CD14-positive monocyte (primary cell): Measurements from ENCODE around the gene VSTM4. TPM values are rescaled to one million over a fixed set of nuclear protein-coding genes. Genes with fewer than 3 reads are reported as not detected.

ENCODE experiments used
- DNase-seq, 3 donors: peaks; one replicate each; pipeline ENCODE4 v3.0.0-alpha.2; 2011 to 2022
- H2AFZ ChIP-seq: 2 replicates; pipeline ENCODE4 v1.6.0; 2012; ENCODE audit warnings: mild to moderate bottlenecking, low read depth, low read length, inconsistent platforms; ENCODE audit not compliant: insufficient read depth, poor library complexity, severe bottlenecking
- H3K27ac ChIP-seq, 2 donors: 1 replicate in 1 of 2; 2 replicates in 1 of 2; pipeline ENCODE4 v1.5.1; 2012 to 2013; ENCODE audit warnings: low read length in 2 of 2, control low read depth in 1 of 2, inconsistent platforms in 1 of 2, low read depth in 1 of 2, mild to moderate bottlenecking in 1 of 2
- H3K27me3 ChIP-seq, 2 donors: one replicate each; pipeline versions ENCODE4 v1.6.0 to v1.6.1; 2011 to 2013; ENCODE audit warnings: low read length in 2 of 2; ENCODE audit not compliant: control insufficient read depth in 2 of 2, insufficient read depth in 2 of 2
- H3K36me3 ChIP-seq, 2 donors: replicated peaks in 1 of 2; 1 replicate in 1 of 2; 2 replicates in 1 of 2; pipeline versions ENCODE4 v1.5.1 to v1.6.1; 2012 to 2013; ENCODE audit warnings: low read length in 2 of 2, control low read depth in 1 of 2, inconsistent platforms in 1 of 2, mild to moderate bottlenecking in 1 of 2; ENCODE audit not compliant: insufficient read depth in 2 of 2, control insufficient read depth in 1 of 2
- H3K4me1 ChIP-seq, 2 donors: 1 replicate in 1 of 2; 2 replicates in 1 of 2; pipeline versions ENCODE4 v1.5.1 to v1.6.1; 2012 to 2013; ENCODE audit warnings: low read length in 2 of 2, control low read depth in 1 of 2, inconsistent platforms in 1 of 2, mild to moderate bottlenecking in 1 of 2, moderate library complexity in 1 of 2; ENCODE audit not compliant: insufficient read depth in 2 of 2, control insufficient read depth in 1 of 2
- H3K4me2 ChIP-seq: replicated peaks from 2 replicates; pipeline ENCODE3; 2012; ENCODE audit warnings: low read length, moderate library complexity, mild to moderate bottlenecking; ENCODE audit not compliant: poor library complexity, severe bottlenecking; ENCODE audit errors: extremely low read depth
- H3K4me3 ChIP-seq, 3 experiments: fragments of 200-600 bp in 1 of 3; sonication (generic) in 1 of 3; replicated peaks in 1 of 3; 1 replicate in 2 of 3; 2 replicates in 1 of 3; pipeline ENCODE4 v1.5.1; 2011 to 2013; ENCODE audit warnings: low read length in 3 of 3, mild to moderate bottlenecking in 3 of 3, control low read depth in 2 of 3, low read depth in 2 of 3, inconsistent platforms in 1 of 3, moderate library complexity in 1 of 3
- H3K79me2 ChIP-seq: 2 replicates; pipeline ENCODE4 v1.6.0; 2012; ENCODE audit warnings: mild to moderate bottlenecking, control low read depth, inconsistent platforms, low read length, moderate library complexity; ENCODE audit not compliant: insufficient read depth
- H3K9ac ChIP-seq: 2 replicates; pipeline ENCODE4 v1.6.0; 2017; ENCODE audit warnings: low read length, mild to moderate bottlenecking; ENCODE audit not compliant: insufficient read depth, poor library complexity, severe bottlenecking
- H3K9me3 ChIP-seq, 2 donors: replicated peaks in 1 of 2; 1 replicate in 1 of 2; 2 replicates in 1 of 2; pipeline versions ENCODE4 v1.5.1 to v1.6.1; 2012 to 2013; ENCODE audit warnings: low read length in 2 of 2, control low read depth in 1 of 2; ENCODE audit not compliant: control insufficient read depth in 1 of 2, insufficient read depth in 1 of 2
- H4K20me1 ChIP-seq: 2 replicates; pipeline ENCODE4 v1.6.0; 2012; ENCODE audit warnings: mild to moderate bottlenecking, low read length, control low read depth, moderate library complexity; ENCODE audit not compliant: insufficient read depth
- H3K27ac Mint-ChIP-seq, 7 donors: one replicate each; pipeline ENCODE4 v1.8.0; 2020; ENCODE audit warnings: mild to moderate bottlenecking in 7 of 7, mixed read lengths in 7 of 7, moderate library complexity in 6 of 7, inconsistent platforms in 2 of 7
- H3K27me3 Mint-ChIP-seq, 3 donors: one replicate each; pipeline ENCODE4 v1.8.0; 2021 to 2022; ENCODE audit warnings: low read depth in 3 of 3, mild to moderate bottlenecking in 3 of 3, mixed read lengths in 3 of 3, moderate library complexity in 3 of 3, inconsistent platforms in 1 of 3
- H3K36me3 Mint-ChIP-seq, 2 donors: one replicate each; pipeline ENCODE4 v1.8.0; 2020; ENCODE audit warnings: mixed read lengths in 2 of 2, inconsistent platforms in 1 of 2, mild to moderate bottlenecking in 1 of 2
- H3K4me1 Mint-ChIP-seq: one replicate; pipeline ENCODE4 v1.8.0; 2020; ENCODE audit warnings: mild to moderate bottlenecking, mixed read lengths
- H3K4me3 Mint-ChIP-seq, 2 donors: one replicate each; pipeline ENCODE4 v1.8.0; 2020; ENCODE audit warnings: mild to moderate bottlenecking in 2 of 2, mixed read lengths in 2 of 2, moderate library complexity in 1 of 2
- H3K9me3 Mint-ChIP-seq, 7 donors: one replicate each; pipeline ENCODE4 v1.8.0; 2020 to 2022; ENCODE audit warnings: mixed read lengths in 7 of 7, mild to moderate bottlenecking in 6 of 7, moderate library complexity in 6 of 7, inconsistent platforms in 2 of 7
- WGBS: methylation state at CpG from one replicate; pipeline ENCODE4 v1.1.5; 2013; ENCODE audit warnings: missing lambda C conversion rate; ENCODE audit not compliant: insufficient coverage; 5-methylcytosine and 5-hydroxymethylcytosine counted together
- intact Hi-C, 2 donors: fragments of 100-400 bp; cut with micrococcal nuclease; formaldehyde crosslinking; loops; one replicate each; pipeline versions ENCODE4 v1.15.0 to v1.15.1; 2023
- polyA plus RNA-seq, 3 donors: library from polyadenylated mRNA; depleted of rRNA in 1 of 3; unstranded in 2 of 3; stranded (reverse) in 1 of 3; fragments of 300-500 nt in 2 of 3; fragments of >200 nt in 1 of 3; fragmentation: Illumina TruSeq in 2 of 3; gene quantifications; 1 replicate in 2 of 3; 2 replicates in 1 of 3; pipeline ENCODE4 v1.2.3, GENCODE V29; 2012 to 2021
- TF ChIP-seq, protein P1 (sequence below): fragments of 200-600 bp; IDR thresholded peaks from one replicate; pipeline ENCODE4 v1.8.0; 2022; ENCODE audit warnings: antibody characterized with exemption, mild to moderate bottlenecking

The VSTM4 gene
- polyA plus RNA-seq, 3 donors = not detected

DNA sequence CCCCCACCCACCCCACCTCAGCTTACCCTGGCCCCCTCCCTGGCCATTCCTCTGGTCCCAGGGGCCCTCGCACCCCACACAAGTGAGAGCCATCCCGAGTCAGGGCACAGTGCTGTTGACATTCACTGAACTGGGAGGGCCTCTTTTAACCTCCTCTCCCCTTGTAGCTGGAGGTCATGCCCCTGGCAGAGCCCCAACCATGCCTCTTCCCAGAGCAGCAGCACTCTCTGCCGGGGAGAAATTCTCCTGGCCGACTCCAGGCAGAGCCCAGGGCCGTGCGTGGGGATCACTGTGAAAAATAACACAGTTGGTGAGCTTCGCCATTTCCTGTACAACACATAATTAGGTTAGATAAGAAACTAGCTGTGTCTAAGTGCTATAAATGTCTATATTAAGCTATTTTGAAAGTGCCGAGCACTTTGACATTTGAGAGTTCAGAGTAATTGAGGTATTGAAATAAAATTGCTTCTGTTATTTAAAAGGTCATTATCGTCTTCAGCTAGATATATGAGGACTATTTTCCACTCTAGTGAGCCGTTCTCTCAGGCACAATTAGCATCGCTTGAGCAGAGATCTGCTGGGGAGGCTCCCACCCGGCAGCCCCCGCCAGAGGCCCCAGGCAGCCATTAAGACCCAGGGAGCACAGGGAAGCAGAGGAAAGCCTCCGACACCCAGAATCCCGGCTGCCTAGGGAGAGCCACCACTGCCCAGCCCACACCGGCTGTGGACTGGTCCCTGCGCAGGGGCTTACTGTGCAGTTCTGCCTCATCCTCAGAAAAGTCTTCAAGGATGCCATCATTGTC, 113.3 kb downstream of the VSTM4 start:
- no peaks in the 10 kb centered on the region for H3K4me1 Mint-ChIP-seq
- no peaks in the 10 kb centered on the region for H3K36me3 Mint-ChIP-seq
- DNase-seq = no peak
- no peaks in the 10 kb centered on the region for H3K9me3 Mint-ChIP-seq
- intact Hi-C loops = no loop called here
- H3K4me2 ChIP-seq = no peak overlapping the region
- H3K27ac ChIP-seq = no peak overlapping the region
- no peaks in the 10 kb centered on the region for H3K27me3 ChIP-seq
- H3K9me3 ChIP-seq = no peaks in the 10 kb centered on the region
- no peak overlapping the region for H3K9ac ChIP-seq
- no peaks in the 10 kb centered on the region for H3K36me3 ChIP-seq
- TF ChIP-seq, protein P1, sequence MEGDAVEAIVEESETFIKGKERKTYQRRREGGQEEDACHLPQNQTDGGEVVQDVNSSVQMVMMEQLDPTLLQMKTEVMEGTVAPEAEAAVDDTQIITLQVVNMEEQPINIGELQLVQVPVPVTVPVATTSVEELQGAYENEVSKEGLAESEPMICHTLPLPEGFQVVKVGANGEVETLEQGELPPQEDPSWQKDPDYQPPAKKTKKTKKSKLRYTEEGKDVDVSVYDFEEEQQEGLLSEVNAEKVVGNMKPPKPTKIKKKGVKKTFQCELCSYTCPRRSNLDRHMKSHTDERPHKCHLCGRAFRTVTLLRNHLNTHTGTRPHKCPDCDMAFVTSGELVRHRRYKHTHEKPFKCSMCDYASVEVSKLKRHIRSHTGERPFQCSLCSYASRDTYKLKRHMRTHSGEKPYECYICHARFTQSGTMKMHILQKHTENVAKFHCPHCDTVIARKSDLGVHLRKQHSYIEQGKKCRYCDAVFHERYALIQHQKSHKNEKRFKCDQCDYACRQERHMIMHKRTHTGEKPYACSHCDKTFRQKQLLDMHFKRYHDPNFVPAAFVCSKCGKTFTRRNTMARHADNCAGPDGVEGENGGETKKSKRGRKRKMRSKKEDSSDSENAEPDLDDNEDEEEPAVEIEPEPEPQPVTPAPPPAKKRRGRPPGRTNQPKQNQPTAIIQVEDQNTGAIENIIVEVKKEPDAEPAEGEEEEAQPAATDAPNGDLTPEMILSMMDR = no peak
- peaks cover 2% of the 10 kb centered on the region in 3 donors for H3K27me3 Mint-ChIP-seq
- peak overlapping the region in 1 of 7 donors; percentile 23 for H3K27ac Mint-ChIP-seq
- WGBS = 91% methylated on average over 11 of the region's 17 CpGs
- H3K4me3 Mint-ChIP-seq = no peak overlapping the region
- no peak overlapping the region for H2AFZ ChIP-seq
- H3K4me3 ChIP-seq = no peak overlapping the region
- H3K79me2 ChIP-seq = no peaks in the 10 kb centered on the region
- no peaks in the 10 kb centered on the region for H4K20me1 ChIP-seq
- H3K4me1 ChIP-seq = no peaks in the 10 kb centered on the region

DNA sequence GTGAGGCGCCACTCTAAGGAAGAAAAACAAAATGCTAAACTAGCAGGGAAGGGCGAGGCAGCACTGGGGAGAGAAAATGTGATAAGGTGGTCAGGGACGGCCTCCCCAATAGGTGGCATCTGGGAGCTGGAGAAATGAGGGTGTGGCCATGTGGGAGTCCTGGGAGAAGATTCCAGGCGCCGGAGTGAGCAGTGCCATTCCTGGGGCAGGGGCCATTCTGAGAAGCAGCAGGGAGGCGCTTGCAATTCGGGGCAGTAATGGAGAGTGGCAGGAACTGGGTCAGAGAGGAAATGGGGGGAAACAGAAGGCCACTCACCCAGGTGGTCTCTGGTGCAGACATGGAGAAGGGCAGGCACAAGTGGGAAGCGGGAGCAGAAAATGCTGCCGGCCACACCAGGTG, 113.9 kb downstream of the VSTM4 start:
- H3K27ac ChIP-seq = no peak overlapping the region
- no peak overlapping the region for H2AFZ ChIP-seq
- H3K9me3 ChIP-seq = no peaks in the 10 kb centered on the region
- 94% methylated on average over 7 of the region's 9 CpGs for WGBS
- Mint-ChIP-seq H3K27me3 (peaks cover 0 to 2% (median 2%) of the 10 kb centered on the region in 3 donors), H3K36me3 (no peaks in the 10 kb centered on the region), H3K9me3 (no peaks in the 10 kb centered on the region), H3K4me1 (no peaks in the 10 kb centered on the region), H3K4me3 (no peak overlapping the region), H3K27ac (no peak overlapping the region)
- no peaks in the 10 kb centered on the region for H3K27me3 ChIP-seq
- no peak overlapping the region for H3K4me2 ChIP-seq
- no peaks in the 10 kb centered on the region for H3K4me1 ChIP-seq
- intact Hi-C loops = no loop called here
- no peak overlapping the region for H3K9ac ChIP-seq
- no peaks in the 10 kb centered on the region for H4K20me1 ChIP-seq
- DNase-seq = no peak
- TF ChIP-seq, protein P1 = no peak
- no peaks in the 10 kb centered on the region for H3K36me3 ChIP-seq
- H3K79me2 ChIP-seq = no peaks in the 10 kb centered on the region
- H3K4me3 ChIP-seq = no peak overlapping the region
